ENCODE data around the gene SPOCK1.

The SPOCK1 gene

DNA sequence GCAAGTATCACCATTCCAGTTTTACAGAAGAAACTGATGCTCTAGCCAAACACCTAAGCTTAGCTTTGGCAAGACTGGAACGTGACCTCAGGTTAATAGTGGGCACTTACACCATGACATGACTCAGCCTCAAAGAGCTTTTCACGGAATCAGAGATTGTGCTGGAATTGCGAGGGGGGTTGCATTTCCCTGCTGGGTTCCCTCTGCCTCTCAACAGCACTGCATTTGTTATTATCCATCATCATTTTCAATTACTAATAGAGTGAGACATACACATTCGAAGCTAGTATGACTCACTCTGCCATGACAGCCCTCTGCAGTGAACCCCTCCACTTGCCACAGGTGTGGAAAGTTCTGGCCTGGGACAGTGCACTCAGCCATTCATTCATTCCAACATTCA, 8.0 kb downstream of the SPOCK1 start:
- no peak for DNase-seq

DNA sequence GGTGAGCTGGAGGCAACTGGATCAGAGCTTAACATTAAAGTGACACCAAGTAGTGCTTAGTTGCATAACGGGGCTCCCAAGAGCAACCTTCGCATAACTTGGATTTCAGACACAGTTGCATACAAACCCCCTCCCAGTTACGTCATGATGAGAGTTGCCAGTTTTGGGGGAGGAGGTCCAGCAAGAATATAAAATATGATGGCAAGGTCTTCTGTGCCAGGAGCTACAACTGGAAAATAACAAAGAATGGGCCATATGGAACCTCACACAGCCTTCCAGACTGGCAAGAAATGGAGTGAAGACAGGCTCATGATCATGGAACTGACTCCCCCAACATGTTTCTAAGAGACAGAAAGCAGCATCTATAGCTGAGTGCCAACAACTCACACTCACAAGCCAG, 8.5 kb downstream of the SPOCK1 start:
- no peak for DNase-seq

DNA sequence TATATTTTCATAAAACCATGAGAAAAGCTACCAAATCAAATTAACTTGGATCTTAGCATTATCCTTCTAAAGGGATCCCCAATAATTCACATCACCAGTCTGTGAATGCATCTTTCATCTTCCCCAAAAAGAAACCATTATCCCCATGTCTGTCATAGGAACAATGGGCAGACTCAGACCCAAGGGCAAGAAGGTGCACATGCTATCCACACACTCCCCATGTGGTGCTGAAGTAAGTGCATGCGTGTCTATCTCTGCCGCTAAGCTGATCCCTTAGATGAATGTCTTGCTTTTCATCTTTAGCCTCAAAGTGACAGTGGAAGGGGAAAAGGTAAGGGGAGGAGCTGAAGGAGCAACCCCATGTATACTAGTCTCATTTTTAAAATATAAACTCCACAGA, 10.2 kb downstream of the SPOCK1 start:
- no peak for DNase-seq

DNA sequence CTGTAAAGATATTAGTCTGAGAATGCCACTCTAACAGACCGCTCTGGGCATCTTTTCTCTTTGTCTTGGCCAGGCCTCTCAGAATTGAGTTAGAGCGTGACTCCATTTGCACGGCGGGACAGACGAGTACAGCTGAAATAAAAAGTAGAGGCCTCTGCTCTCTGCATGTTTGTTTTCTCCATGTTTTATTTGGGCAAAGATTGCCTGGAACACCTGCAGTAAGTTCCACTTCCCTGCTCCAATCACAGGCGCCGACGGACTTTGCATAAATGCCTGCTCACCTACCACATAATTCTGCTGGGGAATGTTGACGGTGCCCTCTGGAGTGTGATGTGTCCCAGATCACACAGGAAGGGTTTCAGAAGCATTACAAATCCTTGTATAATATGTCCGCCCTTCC, 10.6 kb downstream of the SPOCK1 start:
- DNase-seq: no peak

DNA sequence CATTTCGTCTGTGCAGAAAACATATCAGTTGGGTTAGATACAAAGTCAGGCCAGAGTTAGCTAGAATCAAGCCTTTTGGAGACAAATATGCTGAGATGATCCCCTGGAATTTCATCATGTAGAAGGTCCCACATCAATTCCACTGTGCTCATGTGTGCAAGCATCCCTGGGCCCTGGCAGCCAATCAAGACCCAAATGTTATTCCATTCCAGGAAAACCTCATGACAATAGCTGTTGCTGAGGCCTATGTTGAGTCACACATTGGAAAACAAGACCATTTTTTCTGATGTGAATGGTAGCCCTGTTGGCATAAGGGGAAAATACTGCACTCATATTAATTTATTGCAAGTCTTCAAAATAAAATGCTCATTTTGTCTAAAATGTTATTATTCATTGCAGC, 11.5 kb downstream of the SPOCK1 start:
- no peak for DNase-seq

DNA sequence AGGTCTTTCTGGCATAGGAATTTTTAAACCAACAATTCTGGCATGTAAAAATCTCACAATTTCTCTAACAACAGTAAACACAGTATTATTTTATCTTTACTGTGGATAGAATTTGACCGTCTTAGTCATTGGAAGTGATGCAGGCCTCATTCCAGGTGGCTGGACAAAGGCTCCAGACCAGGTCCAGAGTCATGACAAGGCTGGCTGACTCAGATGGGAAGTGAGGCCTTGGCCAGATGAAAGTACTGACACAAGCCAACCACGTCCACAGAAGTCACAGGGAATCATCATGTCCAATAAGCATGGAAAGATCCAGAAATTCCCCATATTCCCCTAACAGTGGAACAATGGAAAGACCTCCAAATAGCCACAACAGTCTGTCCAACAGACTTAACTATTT, 12.4 kb downstream of the SPOCK1 start:
- DNase-seq: no peak

DNA sequence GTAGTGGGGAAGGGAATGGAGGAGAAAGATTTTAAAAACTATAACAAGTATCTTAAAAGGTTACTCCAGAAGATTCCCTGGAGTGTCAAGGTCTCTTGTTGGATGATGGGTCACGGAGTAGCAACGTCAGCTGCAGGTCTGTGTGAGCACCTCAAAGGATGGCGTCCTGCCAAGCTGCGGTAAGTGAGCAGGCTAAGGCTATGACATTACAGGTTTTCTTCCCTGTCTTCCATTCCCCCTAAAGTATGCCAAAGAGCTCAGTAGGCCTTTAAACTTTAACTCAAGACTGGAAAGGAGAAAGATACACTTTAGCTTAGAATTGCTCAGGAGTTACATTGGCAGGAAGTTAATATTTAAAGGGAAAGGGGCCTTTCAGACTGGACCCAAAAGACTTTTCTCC, 17.5 kb downstream of the SPOCK1 start:
- no peak for DNase-seq

DNA sequence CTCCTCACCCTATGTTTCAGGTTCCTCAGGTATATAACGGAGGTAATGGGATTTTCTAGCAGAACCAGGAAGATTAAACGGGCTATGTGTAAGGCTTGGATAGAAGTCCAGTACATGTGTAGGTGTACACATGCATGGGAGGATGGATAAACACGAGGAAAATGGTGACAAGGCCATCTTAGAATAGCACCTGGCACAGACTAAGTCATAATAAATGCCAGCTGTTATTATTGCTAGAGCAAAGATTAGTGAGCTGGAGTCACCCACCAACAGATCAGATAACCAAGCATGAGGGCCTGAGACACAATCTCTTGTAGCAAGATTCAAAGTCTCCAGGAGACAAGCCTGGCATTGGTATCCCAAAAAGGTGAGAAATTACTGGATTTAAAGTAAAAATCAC, 21.1 kb downstream of the SPOCK1 start:
- DNase-seq: no peak

DNA sequence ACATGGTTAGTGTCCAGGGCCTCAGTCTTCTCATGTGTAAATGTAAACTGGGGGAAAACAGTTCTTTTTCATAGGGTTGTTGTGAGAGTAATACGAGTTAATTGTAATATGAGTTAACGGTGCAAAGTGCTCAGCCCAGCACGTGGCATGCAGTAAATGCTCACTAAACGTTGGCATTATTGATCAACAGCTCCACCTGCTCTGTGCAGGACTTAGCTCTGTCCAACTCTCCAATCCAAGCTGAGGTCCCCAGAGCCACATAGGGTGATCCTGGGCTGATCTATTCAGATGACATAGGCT, 28.3 kb downstream of the SPOCK1 start:
- DNase-seq: no peak

DNA sequence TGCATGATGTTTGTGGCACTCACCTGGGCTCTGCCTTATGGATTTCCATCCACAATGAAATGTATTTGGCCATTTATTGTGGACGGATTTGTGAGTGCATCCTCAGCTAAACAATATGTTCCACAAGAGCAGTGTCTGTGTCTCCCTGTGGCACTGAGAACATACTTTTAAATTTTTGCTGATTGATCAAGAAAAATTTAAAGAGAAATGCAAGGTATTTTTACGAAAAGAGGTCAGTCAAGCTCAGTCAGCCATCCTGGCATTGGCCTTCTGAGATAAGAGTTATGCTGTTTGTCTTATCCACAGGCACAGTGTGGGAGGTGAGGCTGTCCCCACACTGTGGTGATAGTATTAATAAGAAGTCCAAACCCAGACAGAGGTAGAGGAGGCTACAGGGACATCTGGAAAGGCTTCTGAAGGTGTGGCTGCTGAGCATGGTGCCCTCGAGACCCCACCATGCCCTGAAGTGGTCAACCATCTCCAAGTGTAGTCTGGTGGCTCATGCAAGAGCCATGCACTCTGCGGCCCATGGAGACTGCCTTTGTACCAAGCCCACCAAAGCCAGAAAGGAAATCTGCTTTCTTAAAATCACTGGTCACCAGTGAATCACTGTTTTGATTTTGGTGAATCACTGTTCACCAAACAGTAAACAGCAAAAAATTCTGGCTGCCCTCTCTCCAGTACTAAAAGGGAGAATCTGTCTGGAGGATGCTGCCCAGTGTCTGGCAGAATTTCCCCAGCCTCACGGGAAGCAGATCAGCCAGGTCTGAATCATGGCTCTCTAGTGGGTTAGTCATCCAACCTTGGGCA, 28.8 kb downstream of the SPOCK1 start:
- no peak for DNase-seq

DNA sequence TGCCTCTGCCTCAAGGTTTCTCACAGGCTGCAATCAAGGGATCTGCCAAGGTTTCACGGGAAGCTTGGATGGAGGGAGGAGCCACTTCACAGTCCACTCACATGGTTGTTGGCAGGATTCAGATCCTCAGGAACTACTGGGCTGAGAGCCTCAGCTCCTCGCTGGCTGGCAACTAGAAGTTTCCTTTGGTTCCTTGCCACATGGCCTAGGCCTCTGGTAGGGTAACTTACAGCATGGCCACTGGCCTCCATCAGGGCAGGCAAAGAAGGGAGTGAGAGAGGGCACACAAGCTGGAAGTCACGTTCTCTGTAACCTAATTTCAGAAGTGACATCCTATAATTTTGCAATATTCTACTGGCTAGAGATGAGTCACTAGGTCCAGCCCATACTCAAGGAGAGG, 32.2 kb downstream of the SPOCK1 start:
- no peak for DNase-seq

DNA sequence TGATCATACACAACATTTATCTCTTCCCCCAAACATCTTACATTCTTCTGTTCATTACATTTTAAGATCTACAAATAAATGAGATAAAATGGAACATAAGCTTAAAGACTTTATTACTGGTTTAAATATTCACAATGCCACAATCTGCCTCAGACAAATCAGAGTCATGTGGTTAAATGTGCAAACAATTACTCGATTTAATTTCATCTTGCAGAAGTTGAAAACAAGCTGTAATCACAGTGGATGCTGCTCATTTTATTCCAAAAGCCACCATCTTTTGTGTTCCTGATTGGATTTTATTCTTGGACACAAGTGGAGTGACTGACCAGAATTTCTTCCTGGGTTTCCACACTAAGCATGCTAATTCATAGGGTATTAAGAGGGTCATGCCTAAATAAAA, 33.2 kb downstream of the SPOCK1 start:
- no peak for DNase-seq

DNA sequence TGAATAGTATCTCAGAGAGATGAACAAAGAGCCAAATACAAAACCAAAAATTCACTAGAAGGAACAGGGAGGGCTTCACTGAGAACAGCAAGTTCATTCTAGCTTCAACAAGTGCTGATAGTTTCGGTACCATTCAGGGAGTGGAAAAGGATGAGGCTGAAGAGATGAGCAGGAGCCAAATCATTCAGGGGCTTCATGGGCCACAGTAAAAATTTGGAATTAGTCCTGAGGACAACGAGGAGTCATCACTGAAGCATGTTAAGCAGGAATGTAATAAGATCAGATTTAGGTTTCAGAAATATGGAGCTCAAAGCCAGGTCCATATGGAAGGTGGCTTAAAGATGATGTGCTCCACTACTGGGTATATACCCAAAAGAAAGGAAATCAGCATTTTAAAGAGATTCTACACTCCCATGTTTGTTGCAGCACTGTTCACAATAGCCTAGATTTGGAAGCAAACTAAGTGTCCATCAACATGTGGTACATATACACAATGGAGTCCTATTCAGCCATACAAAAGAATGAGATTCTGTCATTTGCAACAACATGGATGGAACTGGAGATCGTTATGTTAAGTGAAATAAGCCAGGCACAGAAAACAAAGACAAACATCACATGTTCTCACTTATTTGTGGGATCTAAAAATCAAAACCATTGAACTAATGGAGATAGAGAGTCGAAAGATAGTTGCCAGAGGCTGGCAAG, 36.2 kb downstream of the SPOCK1 start:
- DNase-seq: no peak

DNA sequence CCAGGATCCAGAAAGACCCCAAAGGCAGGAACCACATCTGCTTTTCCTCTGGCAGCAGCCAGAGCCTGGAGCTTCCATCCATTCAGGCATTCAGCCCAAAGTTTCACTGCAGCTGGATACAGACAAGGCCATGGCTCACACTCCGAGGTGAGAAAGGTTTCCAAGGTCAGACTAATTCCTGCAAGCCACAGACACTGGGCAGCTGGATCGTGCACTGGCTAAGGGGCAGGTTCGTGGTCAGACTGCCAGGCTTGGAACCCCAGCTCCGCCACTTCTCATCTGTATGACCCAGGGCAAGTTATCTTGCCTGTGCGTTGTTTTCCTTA, 36.9 kb downstream of the SPOCK1 start:
- no peak for DNase-seq

DNA sequence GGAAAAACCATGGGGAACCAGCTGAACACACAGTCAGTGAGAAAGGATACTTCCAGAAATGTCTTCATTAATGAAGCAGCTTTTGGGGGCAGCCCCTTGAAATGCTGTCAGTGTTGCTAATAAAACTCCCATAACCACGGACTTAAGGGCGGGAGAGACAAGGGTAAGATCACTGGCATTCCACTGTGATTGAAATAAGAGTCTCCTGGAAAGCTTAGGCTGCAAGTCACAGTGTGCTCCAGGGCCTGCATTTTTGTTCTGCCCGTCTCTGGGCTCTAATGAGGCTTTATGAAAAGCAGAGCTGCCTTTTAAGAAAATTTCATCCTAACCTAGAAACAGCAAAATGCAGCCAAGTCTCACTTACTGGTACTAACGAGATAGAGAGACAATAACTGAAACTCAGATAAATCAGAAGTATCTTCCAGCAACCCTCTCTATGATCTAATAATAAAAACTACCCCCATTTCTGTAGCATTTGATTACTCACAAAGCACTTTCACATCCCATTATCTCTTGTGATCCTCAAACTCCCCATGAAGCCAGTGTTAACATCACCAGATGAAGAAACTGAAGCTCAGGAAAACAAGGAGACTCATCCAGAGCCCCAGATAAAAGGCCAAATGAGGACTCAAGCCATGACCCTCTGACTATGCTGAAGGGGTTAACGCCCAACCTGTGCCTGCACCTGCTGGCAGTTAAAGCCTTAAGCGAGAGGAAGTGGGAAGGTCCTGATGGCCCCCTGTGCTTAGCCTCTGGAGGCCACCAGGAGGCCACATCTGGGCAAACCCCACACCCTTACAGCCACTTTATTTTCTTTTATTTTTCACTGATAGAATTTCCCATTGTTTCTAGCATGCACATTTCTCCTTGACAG, 37.5 kb downstream of the SPOCK1 start:
- DNase-seq: no peak

DNA sequence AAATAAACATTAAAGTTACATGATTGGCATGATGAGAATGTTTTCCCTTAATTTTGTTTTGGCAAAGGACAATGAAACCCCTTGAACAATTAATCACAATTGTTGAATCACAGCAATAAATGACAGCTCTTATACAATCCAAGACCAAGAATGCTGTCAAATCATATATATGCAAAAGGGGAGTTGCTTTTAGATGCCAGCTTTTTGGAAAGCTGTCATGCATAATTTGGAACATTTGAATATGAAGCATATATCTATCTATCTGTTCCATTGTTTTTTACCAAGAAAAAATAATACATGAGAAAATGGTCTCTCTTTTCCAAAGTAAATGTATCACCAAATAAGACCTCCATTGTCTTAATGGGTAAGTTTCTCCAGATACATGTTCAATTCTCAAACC, 44.5 kb downstream of the SPOCK1 start:
- DNase-seq: no peak

DNA sequence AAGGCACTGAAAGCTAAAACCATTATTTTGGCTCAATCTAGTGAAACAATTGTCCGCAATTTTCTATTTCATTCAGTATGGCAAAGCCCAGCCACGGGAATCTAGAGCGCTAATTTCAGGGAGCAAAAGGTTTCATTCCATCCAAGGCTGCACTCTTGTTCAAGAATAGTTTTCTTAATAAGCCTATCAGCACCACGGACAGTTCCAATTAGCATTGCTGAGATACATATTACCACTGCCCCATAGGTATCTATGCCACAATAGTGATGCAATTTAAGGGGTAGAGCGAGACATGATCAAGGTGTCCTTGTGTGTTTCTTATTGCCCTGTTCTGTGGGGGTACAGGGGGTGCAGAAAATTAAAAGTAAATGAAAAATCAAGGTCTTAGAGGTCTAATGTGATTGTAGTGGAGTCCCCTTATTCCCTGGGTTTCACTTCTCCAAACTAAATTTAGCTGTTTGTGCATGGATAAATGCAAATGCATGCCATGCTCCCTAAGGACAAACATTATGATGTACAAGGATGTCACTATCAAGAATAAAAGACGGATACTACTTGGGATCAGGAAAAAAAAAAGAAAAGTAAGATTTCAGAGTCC, 45.5 kb downstream of the SPOCK1 start:
- DNase-seq: no peak

DNA sequence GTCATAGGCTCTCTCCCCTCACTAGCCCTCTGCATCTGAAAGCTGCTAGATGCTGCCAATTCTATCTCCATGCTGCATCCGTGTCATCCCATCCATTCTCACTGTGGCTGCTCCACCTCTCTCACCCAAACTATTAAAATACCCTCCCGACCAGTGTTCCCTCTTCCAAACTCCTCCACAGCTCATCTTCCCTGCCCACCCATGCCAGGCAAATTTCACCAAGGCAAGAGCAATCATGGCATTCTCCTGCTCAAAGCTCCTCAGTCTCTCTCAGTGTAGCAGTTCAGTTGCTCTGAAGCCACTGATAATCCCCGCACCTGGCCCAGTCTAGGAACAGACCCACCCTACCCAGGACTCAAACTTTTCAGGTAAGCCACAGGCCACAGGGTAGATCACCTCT, 48.4 kb downstream of the SPOCK1 start:
- no peak for DNase-seq

DNA sequence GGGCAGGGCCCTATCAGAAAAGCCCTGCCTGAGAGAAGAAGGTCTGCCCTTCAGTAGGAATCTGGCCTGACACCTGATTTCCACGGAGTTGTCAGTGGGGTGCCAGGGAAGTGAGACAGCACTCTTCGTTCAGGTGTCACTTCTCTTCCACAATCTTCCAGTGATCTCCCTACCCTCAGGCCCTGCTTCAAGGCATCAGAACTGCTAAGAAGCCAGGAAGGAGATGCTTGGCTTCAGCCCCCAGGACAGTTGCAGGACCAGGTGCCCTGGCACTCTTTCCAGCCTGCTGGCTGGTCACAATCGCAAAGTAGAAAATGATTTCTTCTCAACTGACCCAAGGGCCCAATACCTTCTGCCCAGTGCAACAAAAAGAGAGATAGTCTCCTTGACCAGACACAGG, 50.3 kb downstream of the SPOCK1 start:
- no peak for DNase-seq

DNA sequence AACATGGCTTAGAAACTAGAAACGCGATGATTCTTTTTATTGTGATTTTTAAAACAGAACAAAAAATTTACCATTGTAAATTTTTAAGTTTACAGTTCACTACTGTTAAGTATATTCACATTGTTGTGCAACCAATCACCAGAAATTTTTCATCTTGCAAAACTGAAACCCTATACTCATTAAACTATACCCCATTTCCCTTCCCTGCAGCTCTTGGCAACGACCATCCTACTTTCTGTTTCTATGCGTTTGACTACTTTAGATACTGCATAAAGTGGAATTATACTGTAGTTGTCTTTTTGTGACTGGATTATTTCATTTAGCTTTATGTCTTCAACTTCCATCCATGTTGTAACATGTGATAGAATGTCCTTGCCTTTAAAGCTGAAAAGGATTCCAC, 52.5 kb downstream of the SPOCK1 start:
- no peak for DNase-seq

DNA sequence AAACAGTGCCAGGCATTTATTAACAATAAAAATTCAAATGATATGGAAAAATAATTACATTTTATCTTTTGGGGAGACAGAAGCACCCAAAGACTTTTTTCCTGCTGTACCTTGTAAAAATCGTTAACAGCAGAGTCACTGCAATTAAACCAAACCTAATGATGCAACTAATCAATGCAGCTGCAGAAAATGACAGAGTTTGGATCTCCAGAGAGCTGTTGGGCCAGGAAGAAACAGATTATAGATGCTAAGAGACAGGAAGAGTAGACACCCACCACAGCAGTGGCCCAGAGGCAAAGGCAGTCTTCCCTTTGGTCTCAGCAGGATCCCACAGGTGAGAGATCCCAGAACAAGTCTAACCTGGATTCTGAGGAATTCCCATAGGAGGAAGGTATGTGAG, 53.0 kb downstream of the SPOCK1 start:
- DNase-seq: no peak

DNA sequence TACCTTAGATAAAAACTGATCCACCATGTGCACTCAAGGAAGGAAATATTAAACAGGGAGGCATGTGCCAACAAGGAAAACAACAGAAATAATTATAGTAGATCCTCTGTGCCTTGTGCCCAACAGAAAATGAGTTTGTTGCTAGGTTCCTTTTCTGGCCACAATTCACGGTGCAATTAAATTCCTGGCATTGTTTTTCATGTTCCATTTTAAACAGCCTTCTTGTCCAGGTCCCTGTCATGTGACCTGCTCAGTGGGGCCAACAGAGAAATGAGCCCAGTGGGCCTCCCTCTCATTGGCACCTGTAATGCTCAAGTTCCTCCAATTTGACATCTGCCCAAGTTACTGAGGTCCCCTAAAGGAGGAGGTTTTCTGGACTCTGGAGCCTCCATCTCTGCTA, 56.5 kb downstream of the SPOCK1 start:
- DNase-seq: no peak

DNA sequence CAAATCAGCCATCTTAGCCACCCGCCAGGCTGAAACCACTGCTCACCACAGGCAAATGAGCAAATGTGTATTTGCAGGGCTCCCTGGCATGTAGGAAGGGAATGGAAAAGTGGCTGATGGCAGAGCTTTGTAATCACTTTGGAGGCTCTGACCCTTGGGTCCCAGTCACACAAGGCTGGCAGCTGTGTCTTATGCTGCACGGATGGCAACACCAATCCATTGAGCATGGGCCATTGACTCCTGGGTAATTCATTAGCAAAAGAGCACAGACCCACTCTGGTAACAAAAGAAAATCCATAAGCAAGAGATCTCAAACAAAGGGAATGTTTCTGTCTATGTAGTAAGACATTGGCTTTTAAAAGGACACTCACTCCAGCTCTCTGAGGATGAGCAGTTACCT, 57.6 kb downstream of the SPOCK1 start:
- no peak for DNase-seq

DNA sequence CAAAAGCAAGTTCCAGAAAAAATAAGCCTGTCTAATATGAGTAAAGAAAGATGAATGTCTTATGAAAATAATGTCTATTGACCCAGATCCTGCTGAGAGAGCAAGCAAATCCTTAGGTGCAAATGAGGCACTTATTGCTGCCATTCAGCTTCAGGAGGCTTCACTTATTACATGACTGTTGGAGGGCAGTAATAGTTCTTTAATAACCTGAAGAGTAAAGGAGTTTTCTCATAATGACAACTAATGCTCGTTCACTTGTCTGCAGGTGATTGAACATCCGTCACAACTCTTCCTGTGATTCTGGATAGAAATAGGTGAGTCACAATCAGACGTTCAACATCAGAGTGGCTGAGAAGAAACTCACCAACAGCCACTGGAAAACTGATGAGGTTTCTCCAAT, 58.3 kb downstream of the SPOCK1 start:
- DNase-seq: no peak

All from CD4-positive, alpha-beta T cell treated with Interferon gamma for 1 hour (primary cell).